ENCODE results near the gene RHPN2. TPM values are rescaled to one million over a fixed set of nuclear protein-coding genes. Genes with fewer than 3 reads are reported as not detected.

The RHPN2 gene
- total and polyA plus RNA-seq, 2 experiments from 2014 or later: 15.7 to 29.6 TPM

DNA sequence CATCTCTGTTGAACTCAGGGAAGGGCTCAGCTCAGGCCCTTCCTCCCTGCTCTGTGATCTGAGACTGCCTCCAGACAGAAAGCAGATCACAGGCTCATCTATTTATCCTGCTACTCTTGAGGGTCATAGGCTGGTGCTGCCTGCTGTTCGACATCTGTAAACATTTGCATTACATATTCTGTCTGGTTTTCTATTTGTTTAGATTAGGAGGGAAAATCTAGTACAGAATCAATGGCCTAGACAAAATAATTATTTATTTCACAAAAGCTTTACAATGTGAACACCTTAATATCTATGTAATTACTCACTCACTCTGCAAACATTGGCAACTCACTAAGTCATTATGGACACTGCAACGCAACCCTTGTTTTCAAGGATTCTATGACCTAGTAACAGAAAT lies 135.9 kb downstream of the RHPN2 start (continued):
- TF ChIP-seq, protein P1, sequence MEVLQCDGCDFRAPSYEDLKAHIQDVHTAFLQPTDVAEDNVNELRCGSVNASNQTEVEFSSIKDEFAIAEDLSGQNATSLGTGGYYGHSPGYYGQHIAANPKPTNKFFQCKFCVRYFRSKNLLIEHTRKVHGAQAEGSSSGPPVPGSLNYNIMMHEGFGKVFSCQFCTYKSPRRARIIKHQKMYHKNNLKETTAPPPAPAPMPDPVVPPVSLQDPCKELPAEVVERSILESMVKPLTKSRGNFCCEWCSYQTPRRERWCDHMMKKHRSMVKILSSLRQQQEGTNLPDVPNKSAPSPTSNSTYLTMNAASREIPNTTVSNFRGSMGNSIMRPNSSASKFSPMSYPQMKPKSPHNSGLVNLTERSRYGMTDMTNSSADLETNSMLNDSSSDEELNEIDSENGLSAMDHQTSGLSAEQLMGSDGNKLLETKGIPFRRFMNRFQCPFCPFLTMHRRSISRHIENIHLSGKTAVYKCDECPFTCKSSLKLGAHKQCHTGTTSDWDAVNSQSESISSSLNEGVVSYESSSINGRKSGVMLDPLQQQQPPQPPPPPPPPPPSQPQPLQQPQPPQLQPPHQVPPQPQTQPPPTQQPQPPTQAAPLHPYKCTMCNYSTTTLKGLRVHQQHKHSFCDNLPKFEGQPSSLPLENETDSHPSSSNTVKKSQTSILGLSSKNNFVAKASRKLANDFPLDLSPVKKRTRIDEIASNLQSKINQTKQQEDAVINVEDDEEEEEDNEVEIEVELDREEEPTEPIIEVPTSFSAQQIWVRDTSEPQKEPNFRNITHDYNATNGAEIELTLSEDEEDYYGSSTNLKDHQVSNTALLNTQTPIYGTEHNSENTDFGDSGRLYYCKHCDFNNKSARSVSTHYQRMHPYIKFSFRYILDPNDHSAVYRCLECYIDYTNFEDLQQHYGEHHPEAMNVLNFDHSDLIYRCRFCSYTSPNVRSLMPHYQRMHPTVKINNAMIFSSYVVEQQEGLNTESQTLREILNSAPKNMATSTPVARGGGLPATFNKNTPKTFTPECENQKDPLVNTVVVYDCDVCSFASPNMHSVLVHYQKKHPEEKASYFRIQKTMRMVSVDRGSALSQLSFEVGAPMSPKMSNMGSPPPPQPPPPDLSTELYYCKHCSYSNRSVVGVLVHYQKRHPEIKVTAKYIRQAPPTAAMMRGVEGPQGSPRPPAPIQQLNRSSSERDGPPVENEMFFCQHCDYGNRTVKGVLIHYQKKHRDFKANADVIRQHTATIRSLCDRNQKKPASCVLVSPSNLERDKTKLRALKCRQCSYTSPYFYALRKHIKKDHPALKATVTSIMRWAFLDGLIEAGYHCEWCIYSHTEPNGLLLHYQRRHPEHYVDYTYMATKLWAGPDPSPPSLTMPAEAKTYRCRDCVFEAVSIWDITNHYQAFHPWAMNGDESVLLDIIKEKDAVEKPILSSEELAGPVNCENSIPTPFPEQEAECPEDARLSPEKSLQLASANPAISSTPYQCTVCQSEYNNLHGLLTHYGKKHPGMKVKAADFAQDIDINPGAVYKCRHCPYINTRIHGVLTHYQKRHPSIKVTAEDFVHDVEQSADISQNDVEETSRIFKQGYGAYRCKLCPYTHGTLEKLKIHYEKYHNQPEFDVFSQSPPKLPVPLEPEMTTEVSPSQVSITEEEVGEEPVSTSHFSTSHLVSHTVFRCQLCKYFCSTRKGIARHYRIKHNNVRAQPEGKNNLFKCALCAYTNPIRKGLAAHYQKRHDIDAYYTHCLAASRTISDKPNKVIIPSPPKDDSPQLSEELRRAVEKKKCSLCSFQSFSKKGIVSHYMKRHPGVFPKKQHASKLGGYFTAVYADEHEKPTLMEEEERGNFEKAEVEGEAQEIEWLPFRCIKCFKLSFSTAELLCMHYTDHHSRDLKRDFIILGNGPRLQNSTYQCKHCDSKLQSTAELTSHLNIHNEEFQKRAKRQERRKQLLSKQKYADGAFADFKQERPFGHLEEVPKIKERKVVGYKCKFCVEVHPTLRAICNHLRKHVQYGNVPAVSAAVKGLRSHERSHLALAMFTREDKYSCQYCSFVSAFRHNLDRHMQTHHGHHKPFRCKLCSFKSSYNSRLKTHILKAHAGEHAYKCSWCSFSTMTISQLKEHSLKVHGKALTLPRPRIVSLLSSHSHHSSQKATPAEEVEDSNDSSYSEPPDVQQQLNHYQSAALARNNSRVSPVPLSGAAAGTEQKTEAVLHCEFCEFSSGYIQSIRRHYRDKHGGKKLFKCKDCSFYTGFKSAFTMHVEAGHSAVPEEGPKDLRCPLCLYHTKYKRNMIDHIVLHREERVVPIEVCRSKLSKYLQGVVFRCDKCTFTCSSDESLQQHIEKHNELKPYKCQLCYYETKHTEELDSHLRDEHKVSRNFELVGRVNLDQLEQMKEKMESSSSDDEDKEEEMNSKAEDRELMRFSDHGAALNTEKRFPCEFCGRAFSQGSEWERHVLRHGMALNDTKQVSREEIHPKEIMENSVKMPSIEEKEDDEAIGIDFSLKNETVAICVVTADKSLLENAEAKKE (CRISPR knock-in tag; IDR thresholded peaks at IDR 0.05): no peak
- no peak for TF ChIP-seq CTCF (conservative IDR thresholded peaks at IDR 0.05; ENCODE audit: low read depth in 2 of 2)

Small RNA genes within 50 kb of the gene (small RNA-seq; reads per million reads assigned to genes)
- gene AC008521.1 (ENCODE audit: low replicate concordance) (not detected), gene AC008521.2 (ENCODE audit: low replicate concordance) (not detected)

Other genes starting within 250 kb of the RHPN2 start
- not detected in 2 replicates for gene SLC7A9, start 195.1 kb downstream of the RHPN2 start, total RNA-seq (2014; rRNA removed; shearing (Covaris generic))
- gene SLC7A9, start 195.1 kb downstream of the RHPN2 start, polyA plus RNA-seq (2016; fragmentation: Nextera tagmentation; extraction: Ambion mirVana): 0.19 and 0.21 TPM in 2 replicates
- gene CEP89, start 92.9 kb downstream of the RHPN2 start, total RNA-seq (2014; rRNA removed; shearing (Covaris generic)): 13.4 and 17.7 TPM in 2 replicates
- 16.6 and 17.5 TPM in 2 replicates for gene CEP89, start 92.9 kb downstream of the RHPN2 start, polyA plus RNA-seq (2016; fragmentation: Nextera tagmentation; extraction: Ambion mirVana)
- gene FAAP24, start 92.6 kb downstream of the RHPN2 start, total RNA-seq (2014; rRNA removed; shearing (Covaris generic)): 1.6 and 3.2 TPM in 2 replicates
- 2.9 and 3.1 TPM in 2 replicates for gene FAAP24, start 92.6 kb downstream of the RHPN2 start, polyA plus RNA-seq (2016; fragmentation: Nextera tagmentation; extraction: Ambion mirVana)
- gene GPATCH1, start 16.3 kb upstream of the RHPN2 start, total RNA-seq (2014; rRNA removed; shearing (Covaris generic)): 8.1 and 13.6 TPM in 2 replicates
- gene GPATCH1, start 16.3 kb upstream of the RHPN2 start, polyA plus RNA-seq (2016; fragmentation: Nextera tagmentation; extraction: Ambion mirVana): 11.5 and 12.0 TPM in 2 replicates
- not detected in 2 replicates for gene WDR88, start 67.2 kb upstream of the RHPN2 start, total RNA-seq (2014; rRNA removed; shearing (Covaris generic))
- not detected in 2 replicates for gene WDR88, start 67.2 kb upstream of the RHPN2 start, polyA plus RNA-seq (2016; fragmentation: Nextera tagmentation; extraction: Ambion mirVana)
- gene LRP3, start 129.4 kb upstream of the RHPN2 start, total RNA-seq (2014; rRNA removed; shearing (Covaris generic)): 43.1 and 62.7 TPM in 2 replicates
- gene LRP3, start 129.4 kb upstream of the RHPN2 start, polyA plus RNA-seq (2016; fragmentation: Nextera tagmentation; extraction: Ambion mirVana): 3.5 and 4.3 TPM in 2 replicates
- 2.6 and 6.3 TPM in 2 replicates for gene SLC7A10, start 161.0 kb upstream of the RHPN2 start, total RNA-seq (2014; rRNA removed; shearing (Covaris generic))
- 2.5 and 3.3 TPM in 2 replicates for gene SLC7A10, start 161.0 kb upstream of the RHPN2 start, polyA plus RNA-seq (2016; fragmentation: Nextera tagmentation; extraction: Ambion mirVana)
- gene CEBPA, start 237.6 kb upstream of the RHPN2 start, total RNA-seq (2014; rRNA removed; shearing (Covaris generic)): 2.6 and 5.0 TPM in 2 replicates
- 0.50 and 1.2 TPM in 2 replicates for gene CEBPA, start 237.6 kb upstream of the RHPN2 start, polyA plus RNA-seq (2016; fragmentation: Nextera tagmentation; extraction: Ambion mirVana)